Measurements from ENCODE around the gene RAB15. TPM values are rescaled to one million over a fixed set of nuclear protein-coding genes. Genes with fewer than 3 reads are reported as not detected.

RAB15 gene
- total and polyA plus RNA-seq, 2 of the 8 experiments (the other 6 are each of a cell fraction or from before 2014, with no cell fraction given): 38.8 to 58.1 TPM

- no peak for TF ChIP-seq MAFK (IDR thresholded peaks at IDR 0.05; ENCODE audit: low read depth, low read length)
- no peak for TF ChIP-seq HDAC6 (IDR thresholded peaks at IDR 0.05; ENCODE audit: low read depth, low read length)
- TF ChIP-seq ZNF274 (IDR thresholded peaks at IDR 0.05; ENCODE audit: borderline replicate concordance, extremely low read depth, low read length): no peak
- no peak for TF ChIP-seq TAF1 (IDR thresholded peaks at IDR 0.05; ENCODE audit: low read depth, low read length)
- TF ChIP-seq SUZ12 (IDR thresholded peaks at IDR 0.05; ENCODE audit: low read length): no peak
- no peak for TF ChIP-seq KDM5A (IDR thresholded peaks at IDR 0.05; ENCODE audit: low read length)
- TF ChIP-seq KDM4A (IDR thresholded peaks at IDR 0.05; ENCODE audit: low read depth, low read length, severe bottlenecking): peak; percentile 28
- no peak overlapping the region for H2BK20ac ChIP-seq (ENCODE audit: low read length)
- DNase-seq (ENCODE audit: low read depth in 1 of 2, low spot score in 2 of 2): no peak
- H3K23me2 ChIP-seq (ENCODE audit: low read depth, low read length): peaks cover 2% of the 10 kb centered on the region; the same call in 1 of the 2 replicates
- peak overlapping the region; percentile 15 for H3K4ac ChIP-seq (replicated peaks; ENCODE audit: insufficient read length, low read depth, low read length)
- no peak overlapping the region for H3K23ac ChIP-seq (ENCODE audit: insufficient read length)
- H2BK120ac ChIP-seq (replicated peaks; ENCODE audit: low read depth, low read length): no peak overlapping the region
- peak overlapping the region; percentile 79 to 85 for H3K4me2 ChIP-seq (ENCODE audit: insufficient read depth in 1 of 2, low read depth in 2 of 2, low read length in 2 of 2)
- H3K79me2 ChIP-seq (ENCODE audit: control insufficient read depth in 1 of 2, insufficient read depth in 2 of 2, low read length in 2 of 2): peaks cover 0 to 12% of the 10 kb centered on the region in 2 experiments; a peak in 1 of 4 replicates
- H2BK15ac ChIP-seq (ENCODE audit: low read length): no peak overlapping the region
- no peak overlapping the region for H2AK5ac ChIP-seq (ENCODE audit: low read depth, low read length)
- no peak overlapping the region for H3K14ac ChIP-seq (ENCODE audit: insufficient read length)
- H2BK12ac ChIP-seq (ENCODE audit: low read depth, low read length): no peak overlapping the region
- peak overlapping the region; percentile 40; the same call in 1 of the 2 replicates for H3K18ac ChIP-seq (ENCODE audit: extremely low read depth, low read length)
- no peak overlapping the region for H2AFZ ChIP-seq (ENCODE audit: low read length)
- peaks cover 0 to 21% (median 8%) of the 10 kb centered on the region in 4 experiments; a peak in 4 of 7 replicates for H3K27me3 ChIP-seq (replicated peaks in 1 of 4; ENCODE audit: control insufficient read depth in 3 of 4, extremely low read depth in 1 of 4, insufficient read depth in 3 of 4, low read length in 3 of 4)
- POLR2A ChIA-PET (ENCODE audit: partially characterized antibody): interaction anchor here (0.6 to 2.9 kb wide), 3 partner anchors 9 to 15 kb away, joined by 3 to 14 read pairs (median 3); partner anchors contain the start of gene FNTB
- peaks cover 8% of the 10 kb centered on the region; the same call in 1 of the 2 replicates for H3K79me1 ChIP-seq (ENCODE audit: low read depth, low read length)
- H3K9ac ChIP-seq (replicated peaks in 1 of 4; ENCODE audit: extremely low read depth in 1 of 4, low read depth in 3 of 4, low read length in 3 of 4): peak overlapping the region in 1 of 4 experiments; percentile 14; a peak in 1 of 7 replicates
- H3K4me1 ChIP-seq (replicated peaks in 1 of 4; ENCODE audit: control insufficient read depth in 3 of 4, insufficient read depth in 4 of 4, low read length in 3 of 4): peaks cover 0 to 29% (median 18%) of the 10 kb centered on the region in 4 experiments; a peak in 6 of 7 replicates
- H3K56ac ChIP-seq (replicated peaks; ENCODE audit: insufficient read length, low read depth, low read length): no peak overlapping the region
- CTCF ChIA-PET (ENCODE audit: partially characterized antibody): interaction anchor here (0.8 to 4.1 kb wide), 6 partner anchors 10 to 130 kb away, joined by 3 to 45 read pairs (median 12); partner anchors contain the start of gene FNTB
- FAIRE-seq: no peak
- H2BK5ac ChIP-seq (ENCODE audit: low read depth, low read length): 0 out of 2 replicates have a peak overlapping the region, but pooled peaks have one; percentile 5
- peak overlapping the region; percentile 60 to 94 (median 70) for H3K4me3 ChIP-seq (ENCODE audit: extremely low read depth in 1 of 4, insufficient read depth in 2 of 4, low read depth in 3 of 4, low read length in 4 of 4)
- H3K9me3 ChIP-seq (ENCODE audit: insufficient read depth in 2 of 2, low read depth in 1 of 2, low read length in 1 of 2): no peaks in the 10 kb centered on the region
- no peak overlapping the region for H4K91ac ChIP-seq (replicated peaks; ENCODE audit: insufficient read length, low read length)
- H4K20me1 ChIP-seq (replicated peaks in 1 of 2; ENCODE audit: control insufficient read depth in 1 of 2, insufficient read depth in 2 of 2, low read length in 2 of 2): peaks cover 0 to 2% of the 10 kb centered on the region in 2 experiments
- H3K36me3 ChIP-seq (ENCODE audit: control insufficient read depth in 2 of 4, insufficient read depth in 4 of 4, low read length in 3 of 4): no peaks in the 10 kb centered on the region
- no peak overlapping the region for H4K5ac ChIP-seq (ENCODE audit: insufficient read length, low read depth, low read length)
- 2% methylated on average over 8 of the region's 31 CpGs; no CpG with 5 or more reads in 1 of the 2 experiments for WGBS, 2 experiments (ENCODE audit: extremely low coverage in 1 of 2, insufficient coverage in 1 of 2, insufficient read length in 1 of 2, insufficient replicate concordance in 2 of 2, low coverage in 1 of 2, low lambda C conversion rate in 2 of 2, missing lambda C conversion rate in 1 of 2)
- no peak overlapping the region for H4K8ac ChIP-seq (ENCODE audit: extremely low read depth, insufficient read depth, low read length)
- H3K27ac ChIP-seq (ENCODE audit: low read depth, low read length): no peak overlapping the region
Observed at GRCh38 chr14:64971491-64971942, 619 bp downstream of the RAB15 start.

Data from H1 (cell line).